Kidney (tissue), 14 donors: ENCODE results near the gene SAP25. TPM values are rescaled to one million over a fixed set of nuclear protein-coding genes. Genes with fewer than 3 reads are reported as not detected.
A peak's percentile ranks its signal among the peaks of the same experiment; 100 is the strongest.

Experiments used
- DNase-seq, 5 donors: peaks; one replicate each; pipeline ENCODE4 v3.0.0-alpha.2; 2013 to 2020
- FAIRE-seq: peaks from 2 replicates; lab custom pipeline; 2012; peaks lifted over from hg19 to GRCh38; lab: Jason Lieb, UNC
- H3K27ac ChIP-seq, 2 donors: one replicate each; pipeline ENCODE4 v1.7.0; 2013; ENCODE audit warnings: low read depth in 2 of 2, low read length in 2 of 2, inconsistent platforms in 1 of 2
- H3K27me3 ChIP-seq: one replicate; pipeline ENCODE4 v1.7.1; 2013; ENCODE audit warnings: low read length, inconsistent platforms; ENCODE audit not compliant: control insufficient read depth, insufficient read depth
- H3K36me3 ChIP-seq, 3 donors: one replicate each; pipeline versions ENCODE4 v1.7.0 to v1.7.1; 2013; ENCODE audit warnings: low read length in 3 of 3, control low read depth in 1 of 3, inconsistent platforms in 1 of 3; ENCODE audit not compliant: insufficient read depth in 3 of 3, control insufficient read depth in 2 of 3
- H3K4me1 ChIP-seq, 3 donors: one replicate each; pipeline versions ENCODE4 v1.7.0 to v1.7.1; 2013; ENCODE audit warnings: low read length in 3 of 3, inconsistent platforms in 1 of 3, low read depth in 1 of 3; ENCODE audit not compliant: control insufficient read depth in 2 of 3, insufficient read depth in 2 of 3
- H3K4me3 ChIP-seq, 3 donors: one replicate each; pipeline versions ENCODE4 v1.7.0 to v1.8.1; 2013; ENCODE audit warnings: low read length in 3 of 3, control low read depth in 1 of 3, inconsistent platforms in 1 of 3
- H3K9ac ChIP-seq, 3 donors: one replicate each; pipeline versions ENCODE4 v1.7.0 to v1.7.1; 2013; ENCODE audit warnings: low read length in 3 of 3, control low read depth in 1 of 3, inconsistent platforms in 1 of 3
- H3K9me3 ChIP-seq, 3 donors: one replicate each; pipeline versions ENCODE4 v1.7.0 to v1.7.1; 2013; ENCODE audit warnings: low read length in 3 of 3, control low read depth in 1 of 3, inconsistent platforms in 1 of 3; ENCODE audit not compliant: control insufficient read depth in 2 of 3, insufficient read depth in 1 of 3
- intact Hi-C: fragments of 100-400 bp; cut with DNase I; formaldehyde crosslinking; loops from one replicate; pipeline ENCODE4 v1.11.1; 2022
- polyA plus RNA-seq: library from polyadenylated mRNA; stranded (reverse); fragments of 350-450 nt; fragmentation: Illumina TruSeq; extraction: RNeasy Lipid Tissue Mini Kit (QIAGEN cat#74804); gene quantifications from one replicate; pipeline ENCODE4 v1.2.3, GENCODE V29; 2014; ENCODE audit warnings: low read depth, low replicate concordance; ENCODE audit not compliant: insufficient read depth
- total RNA-seq: library from RNA; stranded (reverse); fragmentation: NEBNext Ultra II Directional; extraction: Animal tissue kit (Norgen Biotek cat#: 25700); gene quantifications from one replicate; pipeline ENCODE4 v1.2.1, GENCODE V29; 2021
- TF ChIP-seq, protein P1 (sequence below): IDR thresholded peaks from 3 replicates; pipeline ENCODE4 v1.5.1; 2012; ENCODE audit warnings: mild to moderate bottlenecking, moderate library complexity, borderline replicate concordance; ENCODE audit not compliant: insufficient read depth; ENCODE audit errors: extremely low read depth
- donor health status: control.
- donor health status: control.
- donor health status: control.
- donor health status: control.
- donor health status: control.
- donor health status: DM: yes; HTN: yes; CAD: no.
- donor health status: Normal renal cell carcinoma (clear cell type).

SAP25 gene
- total and polyA plus RNA-seq, 2 donors from 2014 or later = 5.7 to 9.8 TPM

DNA sequence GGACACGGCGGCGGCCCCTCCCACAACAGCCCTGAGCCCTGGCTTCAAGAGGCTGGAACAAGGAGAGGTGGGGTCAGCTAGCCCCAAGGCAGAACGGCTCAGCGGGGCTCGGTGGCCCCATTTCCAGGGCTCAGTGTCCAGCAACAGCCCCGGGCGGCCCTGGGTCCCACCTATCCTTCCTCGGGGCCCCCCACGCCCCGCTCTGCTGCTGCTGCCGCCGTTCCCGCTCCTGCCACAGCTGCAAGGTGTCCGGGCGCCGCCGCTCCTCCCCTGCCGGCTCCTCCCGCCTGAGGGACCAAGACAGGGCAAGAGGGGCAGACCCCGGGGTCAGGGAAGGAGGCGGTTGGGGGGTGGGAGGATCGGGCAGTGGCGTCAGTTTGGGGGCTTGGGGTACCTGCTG is 3.4 kb upstream of the SAP25 start:
- H3K4me3 ChIP-seq = no peak overlapping the region
- FAIRE-seq (no peak), DNase-seq (peak in 1 of 5 donors; percentile 68)
- no peak overlapping the region for H3K9ac ChIP-seq
- H3K9me3 ChIP-seq = no peaks in the 10 kb centered on the region
- H3K27ac ChIP-seq = no peak overlapping the region
- no peaks in the 10 kb centered on the region for H3K4me1 ChIP-seq
- TF ChIP-seq, protein P1, sequence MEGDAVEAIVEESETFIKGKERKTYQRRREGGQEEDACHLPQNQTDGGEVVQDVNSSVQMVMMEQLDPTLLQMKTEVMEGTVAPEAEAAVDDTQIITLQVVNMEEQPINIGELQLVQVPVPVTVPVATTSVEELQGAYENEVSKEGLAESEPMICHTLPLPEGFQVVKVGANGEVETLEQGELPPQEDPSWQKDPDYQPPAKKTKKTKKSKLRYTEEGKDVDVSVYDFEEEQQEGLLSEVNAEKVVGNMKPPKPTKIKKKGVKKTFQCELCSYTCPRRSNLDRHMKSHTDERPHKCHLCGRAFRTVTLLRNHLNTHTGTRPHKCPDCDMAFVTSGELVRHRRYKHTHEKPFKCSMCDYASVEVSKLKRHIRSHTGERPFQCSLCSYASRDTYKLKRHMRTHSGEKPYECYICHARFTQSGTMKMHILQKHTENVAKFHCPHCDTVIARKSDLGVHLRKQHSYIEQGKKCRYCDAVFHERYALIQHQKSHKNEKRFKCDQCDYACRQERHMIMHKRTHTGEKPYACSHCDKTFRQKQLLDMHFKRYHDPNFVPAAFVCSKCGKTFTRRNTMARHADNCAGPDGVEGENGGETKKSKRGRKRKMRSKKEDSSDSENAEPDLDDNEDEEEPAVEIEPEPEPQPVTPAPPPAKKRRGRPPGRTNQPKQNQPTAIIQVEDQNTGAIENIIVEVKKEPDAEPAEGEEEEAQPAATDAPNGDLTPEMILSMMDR = no peak
- H3K36me3 ChIP-seq = peaks cover 10 to 43% (median 34%) of the 10 kb centered on the region in 3 donors
- no peaks in the 10 kb centered on the region for H3K27me3 ChIP-seq
- intact Hi-C loops = loop anchor here (10.0 kb wide), 1 partner anchor 108 kb away; no protein-coding TSS in a partner anchor

DNA sequence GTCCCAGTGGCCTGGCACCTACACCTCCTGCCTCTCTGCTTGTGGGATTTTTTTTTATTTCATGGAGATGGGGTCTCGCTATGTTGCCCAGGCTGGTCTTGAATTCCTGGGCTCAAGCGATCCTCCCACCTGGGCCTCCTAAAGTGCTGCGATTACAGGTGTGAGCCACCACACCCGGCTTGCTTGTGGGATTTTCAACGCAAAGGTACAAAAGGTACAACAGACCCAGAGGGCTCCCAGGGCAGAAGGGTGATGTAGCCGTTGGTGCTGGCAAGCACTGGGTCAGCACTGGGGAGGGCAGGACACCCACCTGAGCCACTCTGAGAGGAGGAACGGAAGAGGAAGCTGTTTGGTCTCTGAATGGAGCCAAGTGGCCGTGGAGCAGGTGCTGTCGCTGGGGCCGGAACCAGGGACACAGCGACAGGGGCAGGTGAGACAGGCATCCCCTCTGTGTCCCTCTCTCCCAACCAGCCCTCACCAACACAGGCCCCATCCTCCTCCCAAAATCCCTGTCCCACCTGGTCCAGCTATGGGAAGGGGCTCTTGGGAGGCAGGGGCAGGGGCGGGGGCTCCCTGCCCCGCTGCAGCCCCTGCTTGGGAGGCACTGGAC is 2.8 kb upstream of the SAP25 start:
- H3K4me3 ChIP-seq = no peak overlapping the region
- no peak for FAIRE-seq
- intact Hi-C loops = loop anchor here (10.0 kb wide), 1 partner anchor 108 kb away; no protein-coding TSS in a partner anchor
- H3K9me3 ChIP-seq = no peaks in the 10 kb centered on the region
- no peaks in the 10 kb centered on the region for H3K27me3 ChIP-seq
- H3K9ac ChIP-seq = no peak overlapping the region
- H3K27ac ChIP-seq = no peak overlapping the region
- TF ChIP-seq, protein P1 = no peak
- no peaks in the 10 kb centered on the region for H3K4me1 ChIP-seq
- DNase-seq = peak in 1 of 5 donors; percentile 57
- H3K36me3 ChIP-seq = peaks cover 8 to 40% (median 29%) of the 10 kb centered on the region in 3 donors

DNA sequence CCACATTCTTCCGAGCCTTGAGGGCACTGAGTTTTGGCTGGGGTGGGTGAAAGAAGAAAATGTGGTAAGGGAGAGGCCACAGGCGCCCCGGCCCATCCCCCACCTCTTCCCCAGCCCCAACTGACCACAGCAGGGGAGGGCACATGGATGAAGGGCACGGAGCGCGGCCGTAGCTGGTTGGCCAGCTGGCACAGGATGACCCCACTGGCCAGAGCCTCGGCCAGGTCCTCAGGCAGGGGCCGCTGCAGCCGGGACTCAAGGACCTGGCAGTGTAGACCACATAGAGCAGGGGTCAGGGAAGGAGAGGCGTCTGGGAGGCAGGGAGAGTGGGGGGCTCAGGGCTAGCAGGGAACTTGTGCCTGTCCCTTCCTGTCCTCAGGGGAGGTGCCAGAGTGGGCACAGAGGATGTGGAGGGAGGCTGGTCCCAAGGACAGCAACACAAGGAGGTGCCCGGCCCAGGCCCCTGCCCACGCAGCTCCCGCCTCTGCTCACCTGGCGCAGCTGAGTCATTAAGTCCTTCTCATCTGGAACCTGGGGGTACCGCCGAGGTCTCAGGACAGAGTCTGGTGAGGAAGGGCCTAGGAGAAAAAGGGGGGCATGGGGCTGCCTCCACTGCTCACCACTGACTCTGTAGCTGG is 2.2 kb upstream of the SAP25 start:
- H3K9ac ChIP-seq = no peak overlapping the region
- H3K27ac ChIP-seq = no peak overlapping the region
- DNase-seq (no peak), FAIRE-seq (no peak)
- H3K9me3 ChIP-seq = no peaks in the 10 kb centered on the region
- H3K4me3 ChIP-seq = no peak overlapping the region
- TF ChIP-seq, protein P1 = no peak
- no peaks in the 10 kb centered on the region for H3K27me3 ChIP-seq
- peaks cover 8 to 34% (median 26%) of the 10 kb centered on the region in 3 donors for H3K36me3 ChIP-seq
- no peaks in the 10 kb centered on the region for H3K4me1 ChIP-seq
- intact Hi-C loops = loop anchor here (10.0 kb wide), 1 partner anchor 109 kb away; no protein-coding TSS in a partner anchor
